Aorta (tissue), 5 donors: ENCODE measurements around the gene CRACR2B. TPM values are rescaled to one million over a fixed set of nuclear protein-coding genes. Genes with fewer than 3 reads are reported as not detected.

Source experiments
- ATAC-seq: fragments of 200-7000 bp; cut with Tn5 transposase; one replicate; pipeline ENCODE4 v1.9.1; 2022; ENCODE audit warnings: moderate library complexity; ENCODE audit not compliant: low FRiP score
- DNase-seq, 2 donors: peaks; one replicate each; pipeline ENCODE4 v3.0.0-alpha.2; 2020
- H3K27ac ChIP-seq, 2 donors: one replicate each; pipeline ENCODE4 v1.5.1; 2013; ENCODE audit warnings: low read length in 2 of 2, mild to moderate bottlenecking in 2 of 2, moderate library complexity in 2 of 2, control low read depth in 1 of 2, inconsistent platforms in 1 of 2, low read depth in 1 of 2
- H3K27me3 ChIP-seq, 2 donors: one replicate each; pipeline ENCODE4 v1.6.1; 2013; ENCODE audit warnings: control low read depth in 1 of 2, low read length in 1 of 2, mild to moderate bottlenecking in 1 of 2, moderate library complexity in 1 of 2; ENCODE audit not compliant: insufficient read depth in 2 of 2, control insufficient read depth in 1 of 2
- H3K36me3 ChIP-seq, 2 donors: one replicate each; pipeline ENCODE4 v1.6.1; 2013; ENCODE audit warnings: control low read depth in 1 of 2, low read length in 1 of 2, mild to moderate bottlenecking in 1 of 2; ENCODE audit not compliant: insufficient read depth in 2 of 2, control insufficient read depth in 1 of 2
- H3K4me1 ChIP-seq, 2 donors: one replicate each; pipeline ENCODE4 v1.6.1; 2013; ENCODE audit warnings: low read length in 2 of 2, control low read depth in 1 of 2, mild to moderate bottlenecking in 1 of 2, moderate library complexity in 1 of 2; ENCODE audit not compliant: insufficient read depth in 2 of 2, control insufficient read depth in 1 of 2
- H3K4me3 ChIP-seq, 2 donors: one replicate each; pipeline ENCODE4 v1.5.1; 2013; ENCODE audit warnings: low read length in 2 of 2, control low read depth in 1 of 2, mild to moderate bottlenecking in 1 of 2
- H3K9me3 ChIP-seq: one replicate; pipeline ENCODE4 v1.6.1; 2013; ENCODE audit warnings: mild to moderate bottlenecking, low read length; ENCODE audit not compliant: control insufficient read depth
- WGBS, 2 donors: extraction: QIAGEN DNeasy Blood & Tissue Kit; methylation state at CpG; one replicate each; pipeline ENCODE4 v1.1.7; 2013; 5-methylcytosine and 5-hydroxymethylcytosine counted together
- intact Hi-C, 2 donors: fragments of 100-400 bp; cut with DNase I; formaldehyde crosslinking; loops; one replicate each; pipeline versions ENCODE4 v1.14.2 to v1.15.0; 2022
- polyA plus RNA-seq, 2 donors: library from polyadenylated mRNA; stranded (reverse); fragments of 200-250 nt; gene quantifications; one replicate each; pipeline ENCODE4 v1.2.3, GENCODE V29; 2013
- total RNA-seq, 2 donors: library from RNA; stranded (reverse); fragmentation: NEBNext Ultra II Directional; extraction: Animal tissue kit (Norgen Biotek cat#: 25700); gene quantifications; one replicate each; pipeline ENCODE4 v1.2.1, GENCODE V29; 2021
- donor health status: healthy with polysubstance abuse.
- donor health status: Bipolar disorder and iron deficiency.
- donor health status: DM: no; HTN: no; CAD: no.
- donor health status: DM: no; HTN: no; CAD: no.
- donor health status: DM: yes; HTN: yes; CAD: no.

Gene CRACR2B
- total and polyA plus RNA-seq, 4 donors: 2.2 to 10.5 (median 7.4) TPM

GRCh38 chr11:875203-875602 is 47.5 kb downstream of the CRACR2B start:
- ATAC-seq: no peak
- 93 to 94% methylated on average over 16 of the region's 16 CpGs for WGBS, 2 donors

GRCh38 chr11:875769-876301 is 48.1 kb downstream of the CRACR2B start:
- Histone ChIP-seq H3K27ac (no peak overlapping the region), H3K4me3 (no peak overlapping the region), H3K36me3 (no peaks in the 10 kb centered on the region), H3K9me3 (no peaks in the 10 kb centered on the region), H3K27me3 (no peaks in the 10 kb centered on the region), H3K4me1 (no peaks in the 10 kb centered on the region)
- 90% methylated on average over 21 of the region's 21 CpGs for WGBS, 2 donors
- intact Hi-C loops: no loop called here
- DNase-seq (no peak), ATAC-seq (no peak)

More at GRCh38 chr11:875203-875602, 47.5 kb downstream of the CRACR2B start:
- no peak for DNase-seq
- Histone ChIP-seq H3K27ac (no peak overlapping the region), H3K9me3 (no peaks in the 10 kb centered on the region), H3K4me3 (no peak overlapping the region), H3K27me3 (no peaks in the 10 kb centered on the region), H3K4me1 (no peaks in the 10 kb centered on the region), H3K36me3 (no peaks in the 10 kb centered on the region)
- intact Hi-C loops: no loop called here

GRCh38 chr11:876545-876944 is 48.8 kb downstream of the CRACR2B start:
- no peak overlapping the region for H3K27ac ChIP-seq
- no peaks in the 10 kb centered on the region for H3K9me3 ChIP-seq
- intact Hi-C loops: no loop called here
- H3K4me1 ChIP-seq: no peaks in the 10 kb centered on the region
- 50 to 53% methylated on average over 12 of the region's 12 CpGs for WGBS, 2 donors
- H3K36me3 ChIP-seq: no peaks in the 10 kb centered on the region
- ATAC-seq (no peak), DNase-seq (no peak)
- H3K27me3 ChIP-seq: no peaks in the 10 kb centered on the region
- no peak overlapping the region for H3K4me3 ChIP-seq

- Histone ChIP-seq H3K4me1 (no peaks in the 10 kb centered on the region), H3K9me3 (no peaks in the 10 kb centered on the region), H3K27me3 (no peaks in the 10 kb centered on the region), H3K36me3 (no peaks in the 10 kb centered on the region), H3K27ac (no peak overlapping the region), H3K4me3 (no peak overlapping the region)
- DNase-seq: no peak
- ATAC-seq: no peak
- intact Hi-C loops: no loop called here
- WGBS, 2 donors: 87 to 90% methylated on average over 11 of the region's 11 CpGs
These were observed 49.8 kb downstream of the CRACR2B start for GRCh38 chr11:877565-877964.

- 84 to 87% methylated on average over 14 of the region's 14 CpGs for WGBS, 2 donors
- no peaks in the 10 kb centered on the region for H3K9me3 ChIP-seq
- ATAC-seq: no peak
These were observed 52.7 kb downstream of the CRACR2B start for GRCh38 chr11:880447-880846.

More at GRCh38 chr11:880447-880846, 52.7 kb downstream of the CRACR2B start:
- no peak for DNase-seq
- Histone ChIP-seq H3K27me3 (no peaks in the 10 kb centered on the region), H3K4me1 (no peaks in the 10 kb centered on the region), H3K27ac (no peak overlapping the region), H3K36me3 (no peaks in the 10 kb centered on the region), H3K4me3 (no peak overlapping the region)
- intact Hi-C loops: no loop called here

Other genes with a start within 250 kb of the CRACR2B start
- gene IRF7, start 212.0 kb upstream of the CRACR2B start, total RNA-seq: 10 to 100 TPM; 23.3 to 30.9 TPM
- 10 to 100 TPM; 13.4 to 29.3 TPM for gene IRF7, start 212.0 kb upstream of the CRACR2B start, polyA plus RNA-seq
- gene CDHR5, start 203.0 kb upstream of the CRACR2B start, total RNA-seq: not detected
- gene CDHR5, start 203.0 kb upstream of the CRACR2B start, polyA plus RNA-seq: 10 to 100 TPM in 1 of 2 donors, under 1 TPM in 1; 0.79 to 39.8 TPM
- gene SCT, start 200.7 kb upstream of the CRACR2B start, total RNA-seq: not detected
- gene SCT, start 200.7 kb upstream of the CRACR2B start, polyA plus RNA-seq: not detected
- 1 to 10 TPM; 1.3 to 2.1 TPM for gene DRD4, start 190.7 kb upstream of the CRACR2B start, total RNA-seq
- 1 to 10 TPM in 1 of 2 donors, not detected in 1; 3.4 TPM for gene DRD4, start 190.7 kb upstream of the CRACR2B start, polyA plus RNA-seq
- gene DEAF1, start 132.7 kb upstream of the CRACR2B start, total RNA-seq: 10 to 100 TPM; 32.2 to 59.5 TPM
- gene DEAF1, start 132.7 kb upstream of the CRACR2B start, polyA plus RNA-seq: 10 to 100 TPM; 15.7 to 53.0 TPM
- 10 to 100 TPM; 15.6 to 23.0 TPM for gene TMEM80, start 132.1 kb upstream of the CRACR2B start, total RNA-seq
- gene TMEM80, start 132.1 kb upstream of the CRACR2B start, polyA plus RNA-seq: 10 to 100 TPM in 1 of 2 donors, 1 to 10 TPM in 1; 8.4 to 31.2 TPM
- 10 to 100 TPM; 41.0 to 45.1 TPM for gene EPS8L2, start 121.7 kb upstream of the CRACR2B start, total RNA-seq
- gene EPS8L2, start 121.7 kb upstream of the CRACR2B start, polyA plus RNA-seq: 100 to 1,000 TPM in 1 of 2 donors, 10 to 100 TPM in 1; 64.6 to 102 TPM
- 100 to 1,000 TPM; 113 to 130 TPM for gene TALDO1, start 80.5 kb upstream of the CRACR2B start, total RNA-seq
- 100 to 1,000 TPM; 122 to 187 TPM for gene TALDO1, start 80.5 kb upstream of the CRACR2B start, polyA plus RNA-seq
- 10 to 100 TPM; 36.1 to 52.7 TPM for gene GATD1, start 50.4 kb upstream of the CRACR2B start, total RNA-seq
- gene GATD1, start 50.4 kb upstream of the CRACR2B start, polyA plus RNA-seq: 10 to 100 TPM in 1 of 2 donors, 1 to 10 TPM in 1; 9.6 to 32.5 TPM
- gene CEND1, start 37.8 kb upstream of the CRACR2B start, total RNA-seq: not detected
- gene CEND1, start 37.8 kb upstream of the CRACR2B start, polyA plus RNA-seq: under 1 TPM in 1 of 2 donors, not detected in 1; 0.10 TPM
- 10 to 100 TPM; 10.1 to 12.9 TPM for gene SLC25A22, start 29.6 kb upstream of the CRACR2B start, total RNA-seq
- 1 to 10 TPM; 3.2 to 5.6 TPM for gene SLC25A22, start 29.6 kb upstream of the CRACR2B start, polyA plus RNA-seq
- gene PIDD1, start 22.7 kb upstream of the CRACR2B start, total RNA-seq: 10 to 100 TPM in 1 of 2 donors, 1 to 10 TPM in 1; 8.5 to 14.7 TPM
- gene PIDD1, start 22.7 kb upstream of the CRACR2B start, polyA plus RNA-seq: 10 to 100 TPM; 15.3 to 71.4 TPM
- gene RPLP2, start 18.0 kb upstream of the CRACR2B start, total RNA-seq: 1,000 to 10,000 TPM; 1,300 to 1,387 TPM
- gene RPLP2, start 18.0 kb upstream of the CRACR2B start, polyA plus RNA-seq: 1,000 to 10,000 TPM; 1,256 to 1,452 TPM
- 100 to 1,000 TPM; 116 to 121 TPM for gene PNPLA2, start 9.0 kb upstream of the CRACR2B start, total RNA-seq
- 100 to 1,000 TPM in 1 of 2 donors, 10 to 100 TPM in 1; 33.7 to 240 TPM for gene PNPLA2, start 9.0 kb upstream of the CRACR2B start, polyA plus RNA-seq
- 100 to 1,000 TPM; 620 to 681 TPM for gene CD151, start 5.0 kb downstream of the CRACR2B start, total RNA-seq
- gene CD151, start 5.0 kb downstream of the CRACR2B start, polyA plus RNA-seq: 1,000 to 10,000 TPM in 1 of 2 donors, 100 to 1,000 TPM in 1; 860 to 1,186 TPM
- gene POLR2L, start 14.6 kb downstream of the CRACR2B start, total RNA-seq: 10 to 100 TPM; 57.5 to 69.2 TPM
- 100 to 1,000 TPM; 140 to 152 TPM for gene POLR2L, start 14.6 kb downstream of the CRACR2B start, polyA plus RNA-seq
- 10 to 100 TPM; 42.9 to 95.1 TPM for gene TSPAN4, start 14.9 kb downstream of the CRACR2B start, total RNA-seq
- gene TSPAN4, start 14.9 kb downstream of the CRACR2B start, polyA plus RNA-seq: 10 to 100 TPM; 28.4 to 79.1 TPM
- 10 to 100 TPM; 55.4 to 77.4 TPM for gene CHID1, start 82.9 kb downstream of the CRACR2B start, total RNA-seq
- 10 to 100 TPM; 29.6 to 60.3 TPM for gene CHID1, start 82.9 kb downstream of the CRACR2B start, polyA plus RNA-seq
- 100 to 1,000 TPM in 1 of 2 donors, 10 to 100 TPM in 1; 93.3 to 147 TPM for gene AP2A2, start 98.0 kb downstream of the CRACR2B start, total RNA-seq
- gene AP2A2, start 98.0 kb downstream of the CRACR2B start, polyA plus RNA-seq: 10 to 100 TPM; 14.0 to 47.3 TPM
- gene MUC6, start 208.8 kb downstream of the CRACR2B start, total RNA-seq: not detected
- gene MUC6, start 208.8 kb downstream of the CRACR2B start, polyA plus RNA-seq: under 1 TPM; under 0.01 to 0.49 TPM
- gene MUC2, start 247.0 kb downstream of the CRACR2B start, total RNA-seq: under 1 TPM; 0.06 to 0.10 TPM
- 10 to 100 TPM in 1 of 2 donors, under 1 TPM in 1; 0.08 to 11.8 TPM for gene MUC2, start 247.0 kb downstream of the CRACR2B start, polyA plus RNA-seq